SIG-M5 (cell line): Measurements from ENCODE around the gene ETV6.

Experiments
- DNase-seq: peaks from one replicate; lab custom pipeline; 2025; lab: John Stamatoyannopoulos, UW

ETV6 gene

GRCh38 chr12:11827091-11828061 lies 177.9 kb downstream of the ETV6 start:
- no peak for DNase-seq

GRCh38 chr12:11829764-11830194 lies 180.3 kb downstream of the ETV6 start:
- no peak for DNase-seq

DNA sequence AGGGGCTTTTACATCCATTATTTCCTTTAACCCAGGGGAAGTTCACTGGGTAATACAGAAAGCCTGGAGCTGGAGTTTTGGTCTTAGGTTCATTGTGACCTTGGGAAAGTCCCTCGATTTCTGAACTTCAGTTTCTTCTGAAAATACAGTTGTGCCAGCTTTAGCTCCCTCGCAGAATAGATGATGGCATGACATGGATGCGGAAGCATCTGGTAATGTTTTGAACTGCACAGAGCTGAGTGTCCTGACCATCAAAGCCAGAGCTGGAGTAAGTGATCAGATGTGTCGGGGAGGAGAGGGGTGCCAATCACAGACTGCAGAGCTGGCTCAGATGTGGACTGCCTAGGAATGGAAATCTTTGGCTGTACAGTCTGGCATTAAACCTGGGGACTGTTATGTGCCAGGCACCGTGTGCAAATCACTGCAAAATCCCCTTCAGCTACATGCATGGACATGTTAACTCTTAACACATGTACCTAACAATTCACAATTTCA lies 180.9 kb downstream of the ETV6 start:
- no peak for DNase-seq

DNA sequence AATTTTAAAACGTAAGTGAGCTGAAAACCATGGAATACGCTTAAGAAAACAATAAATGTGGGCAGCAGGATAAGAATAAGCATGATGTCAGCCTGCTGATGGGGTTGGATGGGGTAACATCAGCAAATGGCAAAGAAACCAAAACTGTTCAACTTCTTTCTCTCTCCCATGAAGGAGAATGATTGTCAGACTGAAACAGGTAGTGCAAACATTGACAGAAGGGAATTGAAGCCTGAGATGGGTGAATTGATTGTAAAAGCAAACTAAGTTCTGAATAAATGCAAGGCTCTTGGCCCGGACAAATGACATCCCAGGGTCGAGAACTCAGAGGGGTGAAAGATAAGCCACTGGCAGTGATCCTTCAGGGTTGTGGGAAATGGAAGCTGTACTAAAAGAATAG lies 182.6 kb downstream of the ETV6 start:
- no peak for DNase-seq

DNA sequence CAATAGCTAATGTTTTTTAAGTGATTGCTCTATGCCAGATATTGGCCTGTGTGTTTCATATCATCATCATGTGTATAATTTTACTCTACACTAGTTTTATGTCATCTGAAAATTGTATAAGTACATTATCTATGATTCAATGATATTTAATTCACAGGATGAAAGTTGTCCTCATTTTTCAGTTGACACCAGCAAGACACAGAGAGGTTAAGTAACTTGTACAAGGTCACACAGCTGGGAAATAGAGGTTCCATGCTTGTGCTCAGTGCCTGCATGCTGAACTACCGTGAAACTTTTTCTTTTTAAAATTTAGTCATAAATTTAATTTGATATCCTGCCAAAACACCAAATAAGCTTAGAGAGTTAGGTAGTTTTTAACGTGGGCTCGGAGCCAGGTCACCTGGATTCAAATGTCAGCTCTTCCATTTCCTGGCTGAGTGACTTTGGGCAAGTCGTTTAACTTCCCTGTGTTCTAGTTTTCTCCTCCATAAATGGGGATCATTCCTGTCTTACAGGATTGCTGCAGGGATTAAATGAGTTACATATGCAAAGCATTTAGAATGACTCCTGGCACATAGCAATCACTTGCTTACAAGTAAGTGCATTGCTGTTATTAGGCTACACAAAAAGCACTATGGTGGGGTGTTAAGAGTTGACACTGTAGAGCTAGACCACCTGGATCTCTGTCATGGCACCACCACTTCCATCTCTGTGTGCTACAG lies 183.9 kb downstream of the ETV6 start:
- no peak for DNase-seq

DNA sequence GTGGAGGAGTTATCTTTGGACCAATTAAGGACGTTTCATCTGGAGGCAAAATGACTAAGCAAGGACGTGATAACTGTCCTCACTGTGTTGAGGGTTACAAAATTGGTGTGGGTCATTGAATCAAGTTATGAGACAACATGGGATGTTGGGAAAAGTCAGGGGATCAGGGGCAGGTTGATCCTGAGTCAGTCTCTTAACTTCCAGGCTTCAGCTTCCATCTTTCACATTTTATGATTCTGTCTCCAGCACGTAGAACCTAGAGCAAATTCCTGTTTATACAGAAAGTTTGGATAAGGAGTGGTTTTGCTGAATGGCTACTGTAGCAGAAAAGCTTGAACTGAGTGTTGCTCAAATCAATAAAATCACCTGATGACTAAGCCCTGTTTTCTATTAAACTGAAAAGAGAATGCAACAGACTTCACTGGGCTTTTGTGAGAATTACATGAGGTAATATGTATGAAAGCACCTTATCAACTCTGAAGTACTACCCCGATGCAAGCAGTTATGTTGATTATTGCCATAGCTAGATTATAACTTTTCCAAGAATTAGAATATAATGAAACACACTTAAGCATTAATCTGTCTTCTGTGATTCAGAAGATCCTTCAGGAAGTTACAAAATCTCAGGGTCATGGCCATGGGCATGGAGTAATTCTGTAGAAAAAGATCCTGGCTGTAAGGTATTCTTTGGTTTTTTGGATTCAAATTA lies 184.8 kb downstream of the ETV6 start:
- no peak for DNase-seq

GRCh38 chr12:11834931-11835330 lies 185.5 kb downstream of the ETV6 start:
- no peak for DNase-seq

GRCh38 chr12:11836282-11837151 lies 187.0 kb downstream of the ETV6 start:
- DNase-seq, result peak; percentile 96

- no peak for DNase-seq
Measured at GRCh38 chr12:11837216-11837934, 187.9 kb downstream of the ETV6 start.

GRCh38 chr12:11838403-11838802 lies 188.9 kb downstream of the ETV6 start:
- no peak for DNase-seq

DNA sequence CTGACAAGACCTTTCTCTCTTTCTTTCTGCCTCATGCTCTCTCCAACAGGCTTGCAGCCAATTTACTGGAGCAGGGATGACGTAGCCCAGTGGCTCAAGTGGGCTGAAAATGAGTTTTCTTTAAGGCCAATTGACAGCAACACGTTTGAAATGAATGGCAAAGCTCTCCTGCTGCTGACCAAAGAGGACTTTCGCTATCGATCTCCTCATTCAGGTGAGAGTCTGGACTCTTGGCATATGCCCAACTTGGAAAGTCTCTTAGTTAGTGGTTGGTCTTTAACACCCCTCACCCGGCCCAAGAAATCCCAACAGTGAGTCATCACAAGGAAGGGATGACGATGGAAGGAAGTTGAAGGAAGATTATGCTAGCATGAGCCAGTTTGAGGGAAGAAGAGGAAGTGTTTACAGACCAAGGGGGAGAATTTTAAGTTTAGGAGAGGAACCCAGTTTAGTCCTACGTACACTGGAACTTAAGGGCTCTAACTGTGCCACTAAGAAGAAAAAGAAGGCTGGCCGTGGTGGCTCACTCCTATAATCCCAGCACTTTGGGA lies 189.7 kb downstream of the ETV6 start:
- no peak for DNase-seq

DNA sequence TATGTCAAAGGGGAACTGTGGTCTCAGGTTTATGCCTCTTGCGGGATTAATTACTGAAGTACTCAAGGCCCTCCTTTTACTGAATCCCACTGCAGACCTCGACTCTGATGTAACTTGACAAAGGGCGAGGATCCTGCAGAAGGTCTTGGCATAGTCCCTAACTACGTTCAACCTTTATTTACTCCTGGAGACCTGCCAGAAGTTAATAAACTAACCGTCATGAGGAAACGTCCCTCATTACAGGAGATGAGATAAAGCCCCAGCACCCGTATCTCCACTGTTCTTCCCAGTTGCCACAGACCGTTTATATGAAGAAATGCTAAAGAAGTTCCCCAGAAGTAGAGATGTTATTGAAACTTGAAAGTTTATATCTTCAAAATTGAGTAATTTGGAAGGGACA lies 190.9 kb downstream of the ETV6 start:
- no peak for DNase-seq

- no peak for DNase-seq
Measured at GRCh38 chr12:11846488-11846887, 197.0 kb downstream of the ETV6 start.

- DNase-seq, result no peak
Measured at GRCh38 chr12:11847539-11847938, 198.1 kb downstream of the ETV6 start.

DNA sequence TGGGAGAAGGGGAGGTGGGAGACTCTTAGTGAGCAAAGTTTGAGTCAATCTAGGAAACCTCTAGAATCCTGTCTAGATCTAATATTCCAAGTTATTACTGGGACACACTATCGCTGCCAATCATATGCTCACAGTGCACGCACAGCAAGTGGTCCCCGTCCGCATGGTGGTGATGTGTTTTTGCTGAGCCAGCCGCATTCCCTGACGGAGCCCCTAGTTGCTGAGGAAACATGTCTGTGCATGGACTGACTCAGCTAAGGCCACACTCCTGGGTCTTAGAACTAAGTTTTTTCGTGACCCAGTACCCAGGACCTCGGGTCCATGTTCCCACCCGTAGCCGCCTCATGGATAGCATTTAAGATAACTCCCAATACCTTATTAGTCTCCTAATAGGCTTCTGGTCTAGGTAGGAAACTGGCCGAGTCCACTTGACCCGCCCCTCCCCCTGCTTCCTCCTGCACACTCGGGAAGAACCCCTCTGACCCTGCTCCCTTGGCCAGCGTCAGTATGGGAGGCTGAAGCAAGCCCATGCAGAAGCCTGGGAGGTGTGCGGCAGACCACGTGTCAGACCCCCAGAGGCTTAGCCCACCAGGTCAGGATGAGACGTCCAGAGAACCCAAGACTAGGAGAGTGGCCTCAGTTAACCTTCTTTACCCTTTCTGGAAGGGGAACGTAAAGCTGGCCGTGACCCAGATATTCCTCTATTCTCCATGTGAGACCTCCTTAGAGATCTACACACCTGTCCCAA lies 200.5 kb downstream of the ETV6 start:
- no peak for DNase-seq

GRCh38 chr12:11853126-11853525 lies 203.7 kb downstream of the ETV6 start:
- DNase-seq, result no peak

DNA sequence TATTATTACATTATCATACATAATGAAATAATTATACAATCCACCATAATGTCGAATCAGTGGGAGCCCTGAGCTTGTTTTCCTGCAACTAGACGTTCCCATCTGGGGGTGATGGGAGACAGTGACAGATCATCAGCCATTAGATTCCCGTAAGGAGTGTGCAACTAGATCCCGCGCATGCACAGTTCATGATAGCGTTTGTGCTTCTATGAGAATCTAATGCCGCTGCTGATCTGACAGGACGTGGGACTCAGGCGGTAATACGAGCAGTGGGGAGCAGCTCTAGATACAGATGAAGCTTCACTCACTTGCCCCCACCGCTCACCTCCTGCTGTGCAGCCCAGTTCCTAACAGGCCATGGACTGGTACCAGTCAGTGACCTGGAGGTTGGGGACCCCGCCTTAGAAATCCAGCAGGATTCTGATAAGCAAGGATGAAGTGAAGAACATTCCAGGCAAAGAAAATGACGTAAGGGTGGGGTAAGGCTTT lies 204.6 kb downstream of the ETV6 start:
- DNase-seq, result no peak

DNA sequence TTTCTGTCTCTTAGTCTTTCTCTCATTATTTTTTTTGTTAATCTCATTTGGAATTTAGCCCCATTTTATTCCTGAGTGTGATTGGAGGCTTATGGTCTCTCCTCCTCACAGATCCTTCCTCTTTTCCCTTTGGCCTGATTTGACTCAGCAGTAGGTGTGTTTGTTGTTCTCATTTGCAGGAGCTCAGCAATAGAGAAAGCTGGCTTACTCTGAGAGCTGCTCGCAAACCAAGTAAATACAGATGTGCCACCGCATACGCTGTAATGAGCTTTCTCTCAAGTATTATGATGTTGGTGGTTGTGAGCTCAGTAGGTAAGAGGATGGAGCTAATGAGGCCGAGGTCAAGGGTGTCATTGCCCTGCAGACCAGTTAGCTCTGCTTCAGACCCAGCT lies 206.5 kb downstream of the ETV6 start:
- DNase-seq, result peak; percentile 74

DNA sequence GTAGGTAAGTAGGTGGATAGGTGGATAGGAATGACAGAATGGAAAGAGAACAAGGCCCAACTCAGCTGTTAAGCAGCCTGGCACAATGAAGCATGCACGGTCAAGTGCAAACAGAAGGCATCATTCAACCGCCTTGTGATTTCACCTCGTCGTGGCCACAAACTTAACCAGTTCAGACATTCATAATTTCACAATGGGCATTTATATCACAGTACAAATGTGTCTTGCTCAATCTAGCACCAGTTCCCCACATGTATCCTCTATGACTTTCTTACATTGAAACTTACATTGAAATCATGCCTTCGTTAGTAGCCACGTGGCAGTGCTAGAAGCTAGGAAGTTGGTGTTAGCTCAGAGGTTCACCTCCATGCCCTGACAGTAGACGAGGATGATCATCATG lies 207.5 kb downstream of the ETV6 start:
- peak; percentile 73 for DNase-seq
